GM12891 (cell line): ENCODE data around the gene FOXN4.

Experiments used
- POLR2A ChIP-seq: IDR thresholded peaks from 2 replicates; pipeline ENCODE4 v1.6.1; 2011; ENCODE audit warnings: low read depth, low read length, control low read depth
- POLR2AphosphoS5 ChIP-seq: IDR thresholded peaks from 2 replicates; pipeline ENCODE4 v1.6.1; 2011; ENCODE audit warnings: low read depth, low read length, control low read depth
- SPI1 ChIP-seq: IDR thresholded peaks from 2 replicates; pipeline ENCODE4 v1.6.1; 2011; ENCODE audit warnings: low read depth, low read length, control low read depth
- TAF1 ChIP-seq: IDR thresholded peaks from 2 replicates; pipeline ENCODE4 v1.6.1; 2011; ENCODE audit warnings: low read depth, low read length, control low read depth

DNA sequence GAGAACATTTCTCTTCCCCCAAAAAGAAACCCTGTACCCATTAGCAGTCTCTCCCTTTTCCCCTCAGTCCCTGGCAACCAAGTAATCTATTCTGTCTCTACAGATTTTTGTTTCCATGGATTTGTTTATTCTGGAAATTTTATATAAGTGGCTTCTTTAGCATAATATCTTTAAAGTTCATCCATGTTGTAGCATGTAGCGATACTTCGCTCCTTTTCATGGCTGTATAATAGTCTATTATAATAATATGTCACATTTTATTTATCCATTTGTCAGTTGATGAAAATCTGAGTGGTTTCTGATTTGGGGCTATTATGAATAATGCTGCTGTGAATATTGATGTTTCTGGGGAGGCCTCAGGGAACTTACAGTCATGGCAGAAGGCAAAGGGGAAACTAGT lies 25.8 kb upstream of the FOXN4 start:
- TF ChIP-seq TAF1 (no peak), POLR2A (no peak), POLR2AphosphoS5 (no peak), SPI1 (no peak)
